CD8-positive, alpha-beta memory T cell (primary cell): ENCODE data around the gene NPIPA1. TPM values are rescaled to one million over a fixed set of nuclear protein-coding genes. Genes with fewer than 3 reads are reported as not detected.
A peak's percentile ranks its signal among the peaks of the same experiment; 100 is the strongest.
"Not testable (repeated sequence)": the region's sequence is repeated elsewhere in the genome, so short reads cannot be mapped to it uniquely, and the experiment has no call there.

ENCODE experiments used
- CTCF ChIA-PET: fragments of 350-600 bp; sonication (Branson Sonifier 250); formaldehyde crosslinking; loops from one replicate; lab custom pipeline; 2021; ENCODE audit warnings: antibody characterized with exemption; lab: Charles Lee
- POLR2A ChIA-PET: fragments of 350-600 bp; sonication (Branson Sonifier 250); formaldehyde crosslinking; loops from one replicate; lab custom pipeline; 2021; ENCODE audit warnings: antibody characterized with exemption; lab: Charles Lee
- DNase-seq, 5 donors: peaks; one replicate each; pipeline versions ENCODE4 v3.0.0 to v3.0.0-alpha.2; 2020 to 2022; ENCODE audit warnings: mixed read lengths in 1 of 5
- H3K27ac ChIP-seq: one replicate; pipeline ENCODE4 v1.7.0; 2013; ENCODE audit warnings: low read depth, mild to moderate bottlenecking, low read length, moderate library complexity
- H3K27me3 ChIP-seq: 2 replicates; pipeline ENCODE4 v1.7.0; 2013; ENCODE audit warnings: low read length, mild to moderate bottlenecking; ENCODE audit not compliant: insufficient read depth, poor library complexity, severe bottlenecking
- H3K36me3 ChIP-seq: 2 replicates; pipeline ENCODE4 v1.7.0; 2013; ENCODE audit warnings: mild to moderate bottlenecking, low read length, moderate library complexity; ENCODE audit not compliant: insufficient read depth
- H3K4me1 ChIP-seq: 2 replicates; pipeline ENCODE4 v1.7.0; 2013; ENCODE audit warnings: mild to moderate bottlenecking, low read length, moderate library complexity; ENCODE audit not compliant: insufficient read depth
- H3K4me3 ChIP-seq: 2 replicates; pipeline ENCODE4 v1.7.0; 2013; ENCODE audit warnings: mild to moderate bottlenecking, low read length
- H3K9me3 ChIP-seq: 2 replicates; pipeline ENCODE4 v1.7.0; 2013; ENCODE audit warnings: mild to moderate bottlenecking, low read length
- H3K27ac Mint-ChIP-seq, 8 donors: one replicate each; pipeline ENCODE4 v1.8.0; 2020 to 2021; ENCODE audit warnings: mixed read lengths in 8 of 8, mild to moderate bottlenecking in 6 of 8, inconsistent platforms in 3 of 8, moderate library complexity in 3 of 8
- H3K27me3 Mint-ChIP-seq, 2 donors: one replicate each; pipeline ENCODE4 v1.8.0; 2020 to 2021; ENCODE audit warnings: mixed read lengths in 2 of 2, mild to moderate bottlenecking in 1 of 2, moderate library complexity in 1 of 2
- H3K36me3 Mint-ChIP-seq, 3 donors: one replicate each; pipeline ENCODE4 v1.8.0; 2020 to 2021; ENCODE audit warnings: mixed read lengths in 3 of 3, inconsistent platforms in 1 of 3, mild to moderate bottlenecking in 1 of 3
- H3K4me1 Mint-ChIP-seq, 3 donors: one replicate each; pipeline ENCODE4 v1.8.0; 2020 to 2021; ENCODE audit warnings: mixed read lengths in 3 of 3, inconsistent platforms in 1 of 3, mild to moderate bottlenecking in 1 of 3
- H3K4me3 Mint-ChIP-seq, 7 donors: one replicate each; pipeline ENCODE4 v1.8.0; 2020 to 2021; ENCODE audit warnings: mixed read lengths in 7 of 7, mild to moderate bottlenecking in 6 of 7, moderate library complexity in 4 of 7, inconsistent platforms in 2 of 7
- H3K9me3 Mint-ChIP-seq, 5 donors: one replicate each; pipeline ENCODE4 v1.8.0; 2020 to 2022; ENCODE audit warnings: mixed read lengths in 5 of 5, mild to moderate bottlenecking in 3 of 5, moderate library complexity in 2 of 5, inconsistent platforms in 1 of 5
- polyA plus RNA-seq: library from polyadenylated mRNA; unstranded; fragments of 300-500 nt; fragmentation: Illumina TruSeq; gene quantifications from one replicate; pipeline ENCODE4 v1.2.3, GENCODE V29; 2021
- total RNA-seq, 2 experiments: library from RNA; stranded (reverse); gene quantifications; one replicate each; pipeline ENCODE4 v1.2.3, GENCODE V29; 2021

The NPIPA1 gene
- total and polyA plus RNA-seq, 3 experiments from 2014 or later = 4.1 to 71.0 (median 69.2) TPM

DNA sequence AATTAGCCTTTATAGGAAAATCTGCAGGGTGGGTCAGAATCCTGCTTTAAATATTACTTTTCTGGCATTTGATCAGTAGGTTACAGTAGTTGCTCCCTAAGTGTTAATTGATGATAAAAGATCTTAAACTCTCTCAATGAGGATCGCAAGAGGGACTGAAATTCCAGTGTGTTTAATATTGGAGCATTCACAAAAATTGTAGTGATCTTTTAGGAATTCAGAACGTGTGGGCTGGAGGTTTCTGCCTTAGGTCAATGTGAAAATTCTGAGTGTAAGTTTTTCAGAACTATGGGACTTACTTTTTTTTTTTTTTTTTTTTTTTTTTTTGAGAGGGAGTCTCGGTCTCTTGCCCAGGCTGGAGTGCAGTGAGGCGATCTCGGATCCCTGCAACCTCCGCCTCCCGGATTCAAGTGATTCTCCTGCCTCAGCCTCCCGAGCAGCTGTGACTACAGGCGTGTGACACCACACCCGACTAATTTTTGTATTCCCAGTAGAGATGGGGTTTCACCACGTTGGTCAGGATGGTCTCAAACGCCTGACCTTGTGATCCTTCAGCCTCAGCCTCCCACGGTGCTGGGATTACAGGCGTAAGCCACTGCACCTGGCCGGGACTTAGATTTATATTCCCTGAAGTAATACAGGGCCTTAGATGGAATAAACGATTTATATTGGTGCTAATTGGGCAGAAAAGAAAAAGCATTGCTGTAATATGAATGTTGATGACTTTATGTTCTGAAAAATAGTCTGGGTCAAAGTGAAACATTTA is 39.9 kb downstream of the NPIPA1 start:
- POLR2A ChIA-PET, H3K4me3 ChIP-seq, CTCF ChIA-PET, H3K27me3 ChIP-seq, H3K27me3 Mint-ChIP-seq, H3K36me3 ChIP-seq, H3K9me3 ChIP-seq, H3K9me3 Mint-ChIP-seq, DNase-seq, H3K27ac ChIP-seq: not testable (repeated sequence)
- peaks cover 16% of the 10 kb centered on the region for H3K4me1 ChIP-seq
- peak overlapping the region in 5 of 8 donors; percentile 11 to 97 (median 32) for H3K27ac Mint-ChIP-seq
- peaks cover 32 to 52% (median 48%) of the 10 kb centered on the region in 3 donors for H3K4me1 Mint-ChIP-seq
- peaks cover 0 to 16% (median 0%) of the 10 kb centered on the region in 3 donors for H3K36me3 Mint-ChIP-seq
- H3K4me3 Mint-ChIP-seq = peak overlapping the region in 5 of 7 donors; percentile 47 to 96 (median 95)

DNA sequence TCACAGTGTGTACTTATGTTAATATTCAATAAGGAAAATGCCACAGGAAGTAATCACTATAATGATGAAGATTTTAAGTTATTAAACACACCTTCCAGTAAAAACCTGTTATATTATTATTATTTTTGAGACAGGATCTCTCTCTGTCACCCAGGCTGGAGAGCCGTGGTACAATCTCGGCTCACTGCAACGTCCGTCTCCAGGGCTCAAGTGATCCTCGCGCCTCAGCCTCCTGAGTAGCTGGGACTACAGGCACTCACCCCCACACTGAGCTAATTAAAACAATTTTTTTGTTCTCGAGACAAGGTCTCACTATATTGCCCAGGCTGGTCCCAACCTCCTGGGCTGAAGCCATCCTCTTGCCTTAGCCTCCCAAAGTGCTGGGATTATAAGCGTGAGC is 41.0 kb downstream of the NPIPA1 start:
- H3K4me1 Mint-ChIP-seq = peaks cover 35 to 62% (median 56%) of the 10 kb centered on the region in 3 donors
- H3K9me3 Mint-ChIP-seq, POLR2A ChIA-PET, H3K27me3 ChIP-seq, H3K36me3 ChIP-seq, CTCF ChIA-PET, H3K27me3 Mint-ChIP-seq, H3K4me3 ChIP-seq, H3K9me3 ChIP-seq, H3K27ac ChIP-seq, DNase-seq, H3K27ac Mint-ChIP-seq: not testable (repeated sequence)
- peak overlapping the region in 1 of 7 donors; percentile 76 for H3K4me3 Mint-ChIP-seq
- H3K4me1 ChIP-seq = peaks cover 16% of the 10 kb centered on the region
- peaks cover 0 to 16% (median 0%) of the 10 kb centered on the region in 3 donors for H3K36me3 Mint-ChIP-seq

DNA sequence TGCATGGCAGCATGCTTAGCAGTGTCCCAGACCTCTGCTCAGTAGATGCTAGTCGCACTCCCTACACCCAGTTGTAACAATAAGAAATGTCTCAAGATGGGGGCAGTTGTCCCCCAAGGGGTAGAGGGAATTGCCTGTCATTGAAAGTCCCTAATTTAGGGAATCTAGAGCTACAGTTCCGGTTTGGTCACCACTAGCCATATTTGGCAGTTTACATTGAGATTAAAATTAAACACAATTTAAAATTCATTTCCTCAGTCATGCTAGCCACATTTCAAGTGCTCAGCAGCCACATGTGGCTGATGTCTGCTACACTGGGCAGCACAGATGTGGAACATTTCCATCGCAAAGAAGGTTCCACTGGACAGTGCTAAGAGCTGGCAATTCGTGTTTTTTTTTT is 41.7 kb downstream of the NPIPA1 start:
- H3K36me3 ChIP-seq, CTCF ChIA-PET, H3K9me3 Mint-ChIP-seq, H3K27me3 Mint-ChIP-seq, H3K4me3 ChIP-seq, H3K27ac ChIP-seq, POLR2A ChIA-PET, H3K27me3 ChIP-seq, H3K9me3 ChIP-seq, DNase-seq: not testable (repeated sequence)
- Mint-ChIP-seq H3K27ac (peak overlapping the region in 1 of 8 donors; percentile 88), H3K36me3 (peaks cover 0 to 16% (median 0%) of the 10 kb centered on the region in 3 donors), H3K4me1 (peaks cover 36 to 67% (median 60%) of the 10 kb centered on the region in 3 donors), H3K4me3 (peak overlapping the region in 1 of 7 donors; percentile 76)
- H3K4me1 ChIP-seq = peaks cover 16% of the 10 kb centered on the region

DNA sequence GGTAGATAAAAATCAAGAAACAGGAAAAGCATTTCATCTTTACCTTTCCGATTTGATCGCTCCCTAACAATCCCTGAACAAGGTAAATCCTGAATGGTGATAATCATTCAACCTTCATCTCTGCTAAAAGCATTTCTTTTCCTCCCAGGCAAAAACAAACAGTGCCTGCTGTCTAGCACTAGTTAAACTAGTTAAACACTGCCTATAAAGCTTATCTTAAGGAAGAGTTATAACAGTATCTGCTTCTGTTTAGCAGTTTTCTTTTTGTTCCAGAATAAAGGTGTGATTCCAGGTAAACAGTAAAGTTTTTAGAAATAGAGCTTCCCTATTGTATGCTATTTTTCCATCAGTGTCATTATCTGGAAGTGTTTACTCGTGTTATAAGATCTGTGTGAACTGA is 44.0 kb downstream of the NPIPA1 start:
- H3K36me3 ChIP-seq, POLR2A ChIA-PET, H3K4me3 Mint-ChIP-seq, H3K4me3 ChIP-seq, H3K27me3 Mint-ChIP-seq, DNase-seq, H3K27ac ChIP-seq, H3K27me3 ChIP-seq, H3K9me3 Mint-ChIP-seq, CTCF ChIA-PET, H3K9me3 ChIP-seq: not testable (repeated sequence)
- Mint-ChIP-seq H3K27ac (peak overlapping the region in 1 of 8 donors; percentile 17), H3K36me3 (peaks cover 0 to 28% (median 3%) of the 10 kb centered on the region in 3 donors), H3K4me1 (peaks cover 33 to 64% (median 59%) of the 10 kb centered on the region in 3 donors)
- H3K4me1 ChIP-seq = peaks cover 11% of the 10 kb centered on the region

DNA sequence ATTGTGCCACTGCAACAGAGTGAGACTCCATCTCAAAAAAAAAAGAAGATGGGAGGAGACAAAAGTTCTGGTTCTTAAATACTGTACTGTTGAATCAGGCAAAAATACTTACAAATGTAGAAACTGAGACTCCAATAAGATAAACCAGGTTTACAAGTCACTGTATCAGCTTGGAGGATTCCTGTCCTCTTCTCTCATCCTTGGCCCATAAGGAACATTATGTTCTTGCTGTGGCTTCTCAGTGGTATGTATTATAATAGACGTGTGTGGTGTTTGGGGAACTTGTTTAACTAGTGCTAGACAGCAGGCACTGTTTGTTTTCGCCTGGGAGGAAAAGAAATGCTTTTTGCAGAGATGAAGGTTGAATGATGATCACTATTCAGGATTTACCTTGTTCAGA is 45.3 kb downstream of the NPIPA1 start:
- H3K27me3 Mint-ChIP-seq, H3K27ac Mint-ChIP-seq, H3K4me1 ChIP-seq, H3K9me3 Mint-ChIP-seq, H3K4me3 Mint-ChIP-seq, H3K27ac ChIP-seq, CTCF ChIA-PET, DNase-seq, H3K36me3 ChIP-seq, H3K9me3 ChIP-seq, H3K27me3 ChIP-seq, POLR2A ChIA-PET, H3K4me3 ChIP-seq: not testable (repeated sequence)
- H3K36me3 Mint-ChIP-seq = peaks cover 0 to 36% (median 5%) of the 10 kb centered on the region in 3 donors
- peaks cover 27 to 57% (median 53%) of the 10 kb centered on the region in 3 donors for H3K4me1 Mint-ChIP-seq

DNA sequence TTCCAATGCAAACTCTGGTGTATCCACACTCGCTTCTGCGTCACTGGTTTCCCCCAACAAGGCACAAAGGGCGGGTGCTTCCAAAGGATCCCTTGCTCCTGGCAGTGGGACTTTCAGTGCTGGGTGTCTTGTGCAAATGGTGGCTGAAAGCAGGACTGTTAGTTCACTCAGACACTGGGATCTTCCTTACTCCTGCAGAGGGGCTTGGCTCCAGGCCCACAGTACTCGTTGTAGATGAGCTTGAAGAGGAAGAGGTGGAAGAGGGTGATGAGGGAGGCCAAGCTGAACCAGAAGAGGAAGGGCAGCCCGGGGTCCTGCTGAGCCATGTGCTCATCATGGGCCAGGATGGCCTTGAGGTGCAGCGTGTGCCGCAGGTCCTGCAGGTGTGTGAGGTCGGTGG is 50.8 kb downstream of the NPIPA1 start:
- DNase-seq, H3K4me3 Mint-ChIP-seq, H3K9me3 ChIP-seq, H3K27me3 ChIP-seq, H3K27me3 Mint-ChIP-seq, POLR2A ChIA-PET, H3K4me1 ChIP-seq, H3K9me3 Mint-ChIP-seq, CTCF ChIA-PET, H3K27ac ChIP-seq, H3K36me3 ChIP-seq, H3K4me3 ChIP-seq: not testable (repeated sequence)
- Mint-ChIP-seq H3K27ac (peak overlapping the region in 3 of 8 donors; percentile 17 to 82 (median 65)), H3K36me3 (peaks cover under 1 to 47% (median 9%) of the 10 kb centered on the region in 3 donors), H3K4me1 (peaks cover 26 to 45% (median 40%) of the 10 kb centered on the region in 3 donors)

DNA sequence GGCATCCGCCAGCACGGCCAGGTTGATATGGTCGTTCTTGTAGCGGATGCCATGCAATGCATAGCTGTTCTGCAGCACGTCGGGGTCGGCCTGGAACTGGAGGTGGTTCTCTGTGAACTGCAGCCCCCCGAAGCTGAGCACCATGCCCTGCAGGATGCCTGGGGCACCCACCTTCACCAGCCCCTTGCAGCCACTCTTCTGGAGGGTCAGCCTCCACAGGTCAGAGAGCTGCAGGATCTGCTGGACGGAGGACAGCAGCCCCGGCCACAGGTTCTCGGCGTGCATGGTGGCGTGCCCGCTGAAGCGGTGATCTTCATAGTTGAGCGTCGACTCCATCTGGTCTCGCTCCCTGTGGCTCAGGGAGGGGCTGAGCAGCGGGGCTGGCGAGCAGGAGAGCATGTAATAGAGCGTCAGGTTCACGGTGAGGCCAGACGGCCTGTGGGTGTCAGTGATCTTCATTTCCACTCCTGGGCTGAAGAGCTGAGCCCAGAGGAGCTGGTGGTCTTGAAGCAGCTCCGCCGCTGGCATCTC is 51.5 kb downstream of the NPIPA1 start:
- H3K9me3 ChIP-seq, DNase-seq, H3K9me3 Mint-ChIP-seq, H3K36me3 ChIP-seq, CTCF ChIA-PET, H3K27ac ChIP-seq, H3K4me1 ChIP-seq, H3K27me3 Mint-ChIP-seq, H3K4me3 ChIP-seq, POLR2A ChIA-PET, H3K27me3 ChIP-seq, H3K4me3 Mint-ChIP-seq: not testable (repeated sequence)
- Mint-ChIP-seq H3K36me3 (peaks cover 4 to 51% (median 12%) of the 10 kb centered on the region in 3 donors), H3K4me1 (peaks cover 25 to 43% (median 41%) of the 10 kb centered on the region in 3 donors), H3K27ac (peak overlapping the region in 3 of 8 donors; percentile 11 to 51 (median 35))
